Putamen (tissue), 1 donor: ENCODE data around the gene PRSS27.
"Not testable (repeated sequence)": the region's sequence is repeated elsewhere in the genome, so short reads cannot be mapped to it uniquely, and the experiment has no call there.

ENCODE experiments used
- DNase-seq: peaks from one replicate; pipeline ENCODE4 v3.0.0-alpha.2; 2016; ENCODE audit warnings: low spot score

The PRSS27 gene

DNA sequence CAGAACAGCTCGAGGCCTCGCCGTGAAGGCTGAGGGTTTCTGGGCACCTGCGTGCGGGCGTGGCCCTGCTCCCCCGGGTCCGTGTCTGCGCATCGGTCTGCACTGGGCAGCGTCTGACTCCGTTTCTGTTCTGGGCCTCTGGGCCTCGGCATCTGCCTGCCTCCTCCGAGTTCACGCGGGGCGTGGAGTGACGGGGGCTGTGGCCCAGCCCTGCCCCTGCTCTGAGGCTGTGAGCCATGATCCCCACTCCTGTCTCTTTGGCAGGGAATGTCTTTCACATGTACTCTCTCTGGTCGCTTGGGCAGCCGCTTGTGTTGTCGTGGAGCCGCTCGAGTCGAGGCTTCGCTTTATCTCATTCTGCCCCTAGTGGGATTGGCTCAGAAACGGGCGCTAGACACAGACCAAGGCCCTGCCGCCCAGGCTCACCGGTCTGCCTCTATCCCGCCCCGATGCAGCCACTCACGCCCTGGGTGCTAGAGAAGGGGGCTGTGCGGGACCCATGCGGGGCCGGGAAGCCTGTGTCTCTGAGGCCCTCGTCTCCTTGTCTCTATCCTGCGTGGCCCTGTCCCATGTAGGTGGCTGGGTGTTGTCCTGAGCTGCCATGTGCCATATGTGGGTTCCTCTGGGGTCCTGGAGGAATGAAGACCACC is 23.3 kb downstream of the PRSS27 start:
- DNase-seq = not testable (repeated sequence)

DNA sequence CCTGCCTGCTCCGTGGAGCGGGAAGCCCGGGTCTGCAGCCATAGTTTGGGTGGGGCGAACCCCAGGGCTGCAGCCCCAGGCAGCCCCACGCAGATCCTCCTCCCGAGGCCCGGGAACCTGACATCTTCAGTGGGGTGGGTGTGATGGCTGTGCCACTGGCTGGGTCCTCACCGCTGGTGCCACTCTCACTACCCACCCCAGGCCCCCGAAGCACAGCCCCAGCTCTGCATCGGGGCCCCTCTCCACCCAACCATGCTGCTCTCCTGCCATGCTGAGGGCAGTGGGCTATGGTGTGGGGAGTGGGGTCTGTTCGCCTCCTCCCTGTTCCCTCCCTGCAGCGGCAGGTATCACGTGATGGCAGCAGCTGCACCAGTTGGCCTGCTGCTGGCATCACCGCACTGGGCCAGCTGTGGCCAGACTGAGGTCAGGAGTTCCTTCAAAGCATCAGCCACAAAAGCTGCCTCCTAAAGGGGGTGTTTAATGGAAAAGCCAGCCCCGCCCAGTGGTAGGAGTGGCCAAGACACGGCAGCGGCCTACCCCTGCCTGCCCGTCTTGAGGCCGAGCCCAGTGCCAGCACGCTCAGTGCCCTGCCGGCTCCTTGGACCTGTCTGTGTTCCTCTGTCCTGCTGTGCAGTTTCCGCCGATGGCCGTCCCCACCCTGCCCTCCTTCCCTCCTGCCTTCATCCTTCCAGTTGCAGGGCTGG is 26.9 kb downstream of the PRSS27 start:
- peak; percentile 84 for DNase-seq

DNA sequence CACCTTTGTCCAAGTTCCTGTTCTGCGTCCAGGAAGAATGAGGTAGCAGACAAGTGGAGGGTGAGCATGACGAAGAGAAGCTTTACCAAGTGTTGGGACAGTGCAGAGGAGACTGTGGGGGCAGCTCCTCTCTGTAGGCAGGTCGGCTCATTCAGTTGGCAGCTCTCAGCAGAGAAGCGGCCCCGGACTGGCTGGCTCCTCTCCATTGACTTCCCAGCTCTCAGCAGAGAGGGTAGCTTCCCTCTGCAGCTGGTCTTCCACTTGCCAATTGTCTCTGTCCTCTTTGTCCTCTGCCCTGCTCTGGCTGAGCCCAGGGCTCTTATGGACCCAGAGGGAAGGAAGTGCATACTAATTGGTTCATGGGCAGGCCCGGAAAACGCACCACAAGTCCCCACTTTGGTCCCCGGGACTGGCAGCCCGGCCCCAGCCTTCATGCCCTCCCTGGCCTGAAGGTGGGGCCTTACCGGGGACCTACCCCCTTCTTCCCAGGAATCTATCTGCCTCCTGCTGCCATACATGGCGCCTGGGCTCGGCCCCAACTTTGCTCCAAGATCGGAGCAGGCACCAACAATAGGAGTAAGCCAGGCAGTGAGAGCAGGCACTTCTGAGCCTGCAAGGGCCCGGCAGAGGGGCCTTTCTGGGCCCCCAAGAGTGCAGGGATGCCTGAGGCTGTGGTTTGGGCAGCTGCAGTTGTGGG is 27.6 kb downstream of the PRSS27 start:
- peak; percentile 89 for DNase-seq

- peak; percentile 41 for DNase-seq
These were observed 28.4 kb downstream of the PRSS27 start for GRCh38 chr16:2691491-2692248.

GRCh38 chr16:2690852-2691251 is 29.2 kb downstream of the PRSS27 start:
- no peak for DNase-seq

- no peak for DNase-seq
These were observed 29.8 kb downstream of the PRSS27 start for GRCh38 chr16:2689968-2690801.

DNA sequence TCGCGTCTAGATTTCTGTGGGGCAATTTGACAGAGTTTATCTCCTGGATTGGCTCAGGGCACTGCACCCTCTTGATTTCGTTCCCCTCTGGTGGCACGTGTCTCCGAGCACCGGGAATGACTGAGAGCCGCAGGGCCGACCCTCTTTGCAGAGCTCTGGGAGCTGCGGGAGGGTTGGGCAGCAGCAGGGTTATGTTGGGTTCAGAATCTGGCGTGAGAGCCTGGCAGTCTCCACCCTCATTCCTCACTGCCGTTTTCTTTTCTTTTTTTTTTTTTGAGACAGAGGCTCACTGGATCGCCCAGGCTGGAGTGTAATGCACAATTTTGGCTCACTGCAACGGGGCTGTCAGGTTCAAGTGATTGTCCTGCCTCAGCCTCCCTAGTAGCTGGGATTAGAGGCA is 30.6 kb downstream of the PRSS27 start:
- DNase-seq = not testable (repeated sequence)

- no peak for DNase-seq
These were observed 32.3 kb downstream of the PRSS27 start for GRCh38 chr16:2687531-2688308.

DNA sequence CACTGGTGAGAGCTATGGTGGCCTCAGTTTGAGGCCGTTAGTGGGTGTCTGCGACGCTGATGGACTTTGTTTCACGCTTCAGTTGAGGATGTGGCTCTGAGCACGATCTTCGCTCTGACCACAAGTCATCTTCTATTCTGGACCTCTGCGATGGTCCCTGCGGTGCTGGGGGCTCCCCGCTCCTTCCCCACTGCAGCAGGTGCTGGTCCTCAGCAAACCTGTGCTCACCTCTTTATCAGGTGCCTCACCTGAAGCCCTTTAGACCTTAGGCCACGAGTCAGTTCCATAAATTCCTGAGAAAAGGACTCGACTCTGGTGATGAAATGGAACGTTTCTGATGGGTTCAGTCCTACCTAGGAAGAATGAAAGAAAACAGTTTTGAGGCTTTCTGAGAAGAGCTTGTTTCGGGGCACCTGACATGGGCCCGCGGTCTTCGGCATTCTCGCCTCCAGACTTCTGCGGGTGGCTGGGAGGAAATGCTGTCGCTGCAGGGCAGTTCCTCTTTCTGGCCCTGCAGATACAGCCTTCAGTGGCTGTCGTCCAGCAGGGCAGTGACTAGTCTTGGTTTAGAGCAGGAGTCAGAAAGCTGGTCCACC is 33.0 kb downstream of the PRSS27 start:
- no peak for DNase-seq

GRCh38 chr16:2686075-2686474 is 33.9 kb downstream of the PRSS27 start:
- not testable (repeated sequence) for DNase-seq

GRCh38 chr16:2683041-2683440 is 37.0 kb downstream of the PRSS27 start:
- not testable (repeated sequence) for DNase-seq

DNA sequence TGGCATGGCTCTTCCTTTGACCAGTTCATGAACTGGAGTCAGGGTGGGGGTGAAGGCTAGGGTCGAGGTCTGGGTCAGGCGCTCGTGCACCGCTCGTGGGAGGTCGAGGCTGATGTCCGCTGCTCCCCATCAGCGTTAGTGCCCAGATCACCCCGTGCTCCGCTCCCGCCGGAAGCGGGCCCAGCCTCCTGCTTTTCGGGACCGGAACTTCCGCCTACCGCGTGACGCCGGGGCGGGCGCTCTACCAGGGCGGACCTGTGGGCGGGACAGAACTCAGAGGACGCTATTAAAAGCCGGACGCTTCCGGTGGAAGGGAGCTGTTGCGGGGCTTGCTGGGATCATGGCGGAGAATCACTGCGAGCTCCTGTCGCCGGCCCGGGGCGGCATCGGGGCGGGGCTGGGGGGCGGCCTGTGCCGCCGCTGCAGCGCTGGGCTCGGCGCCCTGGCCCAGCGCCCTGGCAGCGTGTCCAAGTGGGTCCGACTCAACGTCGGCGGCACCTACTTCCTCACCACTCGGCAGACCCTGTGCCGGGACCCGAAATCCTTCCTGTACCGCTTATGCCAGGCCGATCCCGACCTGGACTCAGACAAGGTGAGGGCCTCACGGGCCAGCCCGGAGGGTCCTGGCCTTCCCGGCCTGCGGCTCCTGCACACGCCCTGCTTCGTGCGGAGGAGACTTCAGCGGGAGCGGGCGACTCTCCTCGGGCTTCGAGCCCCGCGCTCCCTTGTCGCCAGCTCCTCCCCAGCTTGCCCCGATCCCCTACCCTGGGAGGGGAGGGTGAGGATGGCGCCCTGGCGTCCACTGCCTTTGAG is 37.6 kb downstream of the PRSS27 start, which contains the start of gene KCTD5:
Gene KCTD5, plus strand, starts transcription at position 315 of the 813 bp plus-strand sequence. Its CDS starts 26 bp downstream, at position 341.
- peak; percentile 96 for DNase-seq

GRCh38 chr16:2680360-2680759 is 39.7 kb downstream of the PRSS27 start:
- not testable (repeated sequence) for DNase-seq

DNA sequence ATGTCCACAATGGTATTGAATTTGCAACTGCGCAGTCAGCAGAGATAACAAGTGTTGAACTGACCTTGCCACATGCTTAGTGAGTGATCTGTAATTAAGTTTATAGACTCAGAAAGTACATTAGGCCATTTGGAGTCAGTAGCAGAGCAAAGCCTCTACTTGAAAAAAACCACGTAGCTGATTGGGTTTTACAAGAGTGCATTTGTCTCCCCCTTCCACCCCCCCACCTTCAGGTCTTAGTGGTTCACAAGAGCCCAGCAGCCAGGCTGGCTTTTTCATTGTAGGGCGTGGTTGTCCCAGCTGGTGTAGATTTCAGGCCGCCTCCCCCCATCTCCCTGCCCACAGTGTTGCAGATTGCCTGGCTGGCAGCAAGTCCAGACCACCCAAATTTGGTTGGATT is 40.1 kb downstream of the PRSS27 start:
- not testable (repeated sequence) for DNase-seq

DNA sequence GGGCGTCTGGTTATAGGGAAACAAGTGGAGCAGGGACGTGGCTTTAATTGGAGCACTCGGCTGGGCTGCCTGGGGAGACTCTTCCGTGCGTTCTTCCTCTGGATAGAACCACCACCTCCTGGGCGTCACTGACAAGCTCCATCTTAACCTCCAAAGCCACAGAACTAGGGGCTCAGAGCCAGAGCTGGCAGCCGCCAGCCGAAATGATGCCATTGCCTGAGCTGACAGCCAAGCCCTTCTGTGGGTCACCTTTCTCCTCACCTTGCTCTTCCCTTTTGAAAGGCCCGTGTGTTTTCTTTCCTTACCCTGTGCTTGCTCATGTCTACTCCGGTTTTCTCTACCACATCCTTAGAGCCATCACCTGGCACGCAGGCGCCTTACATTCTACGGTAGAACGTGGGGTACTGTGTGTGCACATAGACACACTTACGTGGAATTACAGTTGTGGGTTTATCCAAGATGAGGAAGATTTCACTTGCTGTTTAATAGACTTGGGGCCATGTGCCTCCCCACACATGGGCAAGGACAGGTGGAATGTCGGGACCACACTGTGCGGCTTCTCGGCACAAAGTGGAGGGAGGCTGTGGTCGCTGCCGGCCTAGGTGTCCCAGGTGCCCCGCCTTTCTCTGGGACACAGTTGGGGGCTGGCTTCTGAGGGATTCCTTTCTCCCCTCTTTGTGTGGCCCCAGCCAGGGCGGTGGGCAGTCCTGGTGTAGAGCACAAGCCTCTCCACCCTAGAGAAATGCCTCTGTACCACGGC is 41.6 kb downstream of the PRSS27 start:
- DNase-seq = not testable (repeated sequence)

DNA sequence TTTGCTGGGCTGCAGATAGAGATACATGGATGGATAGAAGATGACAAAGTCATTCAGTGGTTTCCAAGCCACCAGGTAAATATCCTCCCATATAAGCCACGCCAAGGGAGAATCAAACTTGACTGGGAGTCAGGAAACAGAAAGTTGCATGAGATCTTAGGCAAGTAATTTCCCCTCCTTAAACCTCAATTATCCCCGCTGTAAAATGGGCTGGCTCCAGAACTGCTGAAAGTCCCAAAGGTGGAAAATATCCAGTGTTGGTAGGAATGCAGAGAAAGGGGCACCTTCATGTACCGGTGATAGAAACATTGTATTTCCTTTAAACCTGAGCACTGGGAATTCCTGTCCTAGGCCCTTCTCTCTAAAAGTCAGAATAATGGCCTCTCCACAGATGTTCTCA is 43.1 kb downstream of the PRSS27 start:
- DNase-seq = not testable (repeated sequence)

- DNase-seq = no peak
These were observed 44.3 kb downstream of the PRSS27 start for GRCh38 chr16:2675714-2676113.

GRCh38 chr16:2675021-2675420 is 45.0 kb downstream of the PRSS27 start:
- no peak for DNase-seq
